Left lung (tissue), 10 donors: ENCODE measurements around the gene SLC35F3. TPM values are rescaled to one million over a fixed set of nuclear protein-coding genes. Genes with fewer than 3 reads are reported as not detected.

Experiments
- ATAC-seq: fragments of 200-7000 bp; cut with Tn5 transposase; one replicate; pipeline ENCODE4 v1.9.1; 2020; ENCODE audit warnings: moderate library complexity
- DNase-seq, 4 donors: peaks; one replicate each; pipeline ENCODE4 v3.0.0-alpha.2; 2013 to 2020
- H3K27ac ChIP-seq, 2 donors: fragments of 200-600 bp; sonication (generic) in 1 of 2; one replicate each; pipeline versions ENCODE4 v1.5.0 to v1.8.0; 2020 to 2021
- H3K27me3 ChIP-seq, 2 donors: fragments of 200-600 bp; sonication (generic) in 1 of 2; one replicate each; pipeline versions ENCODE4 v1.5.0 to v1.8.0; 2020 to 2021
- H3K36me3 ChIP-seq, 2 donors: fragments of 200-600 bp; sonication (generic) in 1 of 2; one replicate each; pipeline versions ENCODE4 v1.5.0 to v1.8.0; 2020 to 2021
- H3K4me1 ChIP-seq, 2 donors: fragments of 200-600 bp; one replicate each; pipeline ENCODE4 v1.8.0; 2021
- H3K4me3 ChIP-seq, 2 donors: fragments of 200-600 bp; sonication (generic) in 1 of 2; one replicate each; pipeline versions ENCODE4 v1.5.0 to v1.8.0; 2020 to 2021; ENCODE audit warnings: mild to moderate bottlenecking in 1 of 2
- H3K9me3 ChIP-seq, 2 donors: fragments of 200-600 bp; sonication (generic) in 1 of 2; one replicate each; pipeline versions ENCODE4 v1.5.0 to v1.8.0; 2020 to 2021
- intact Hi-C, 2 donors: fragments of 100-400 bp; cut with DNase I; formaldehyde crosslinking; loops; one replicate each; pipeline versions ENCODE4 v1.11.2 to v1.14.2; 2022
- polyA plus RNA-seq, 6 donors: library from polyadenylated mRNA; unstranded; fragments of 120-200 nt; gene quantifications; one replicate each; pipeline ENCODE4 v1.2.1, GENCODE V29; 2013; ENCODE audit not compliant: insufficient read length in 6 of 6
- total RNA-seq, 2 donors: library from RNA; stranded (reverse); fragmentation: NEBNext Ultra II Directional; extraction: Animal tissue kit (Norgen Biotek cat#: 25700); gene quantifications; one replicate each; pipeline ENCODE4 v1.2.1, GENCODE V29; 2021
- TF ChIP-seq, protein P1 (sequence below), 2 donors: fragments of 200-600 bp; sonication (generic) in 1 of 2; IDR thresholded peaks; one replicate each; pipeline versions ENCODE4 v1.5.0 to v1.8.0; 2021; ENCODE audit warnings: antibody characterized with exemption in 2 of 2
- donor health status: DM: no; HTN: yes; CAD: no.
- donor health status: DM: no; HTN: no; CAD: no.

SLC35F3 gene
- total and polyA plus RNA-seq, 8 donors, result 0.58 to 1.9 (median 1.5) TPM

DNA sequence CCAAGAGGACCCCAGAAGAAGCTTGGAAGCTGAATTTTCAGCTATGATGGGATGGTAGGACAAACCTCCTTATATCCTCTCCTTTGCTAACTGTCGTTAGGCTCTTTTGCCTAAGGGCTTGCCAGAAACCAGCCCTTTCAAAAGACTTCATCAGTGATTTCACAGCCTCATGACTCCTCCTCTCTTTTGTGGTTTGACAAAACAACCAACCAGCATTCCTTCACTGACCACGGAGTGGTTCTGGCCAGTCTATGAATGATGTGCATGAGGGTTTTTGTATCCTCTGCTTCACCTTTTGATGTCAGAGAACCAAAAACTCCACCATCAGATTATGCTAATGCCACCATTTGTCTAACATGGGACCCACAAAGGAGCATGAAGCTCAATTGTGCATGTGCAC is 351.9 kb downstream of the SLC35F3 start:
- Histone ChIP-seq H3K4me1 (no peaks in the 10 kb centered on the region), H3K27me3 (no peaks in the 10 kb centered on the region), H3K27ac (no peak overlapping the region), H3K36me3 (no peaks in the 10 kb centered on the region), H3K4me3 (no peak overlapping the region), H3K9me3 (peaks cover 0 to 10% of the 10 kb centered on the region in 2 donors)
- intact Hi-C loops, result no loop called here
- TF ChIP-seq, protein P1, sequence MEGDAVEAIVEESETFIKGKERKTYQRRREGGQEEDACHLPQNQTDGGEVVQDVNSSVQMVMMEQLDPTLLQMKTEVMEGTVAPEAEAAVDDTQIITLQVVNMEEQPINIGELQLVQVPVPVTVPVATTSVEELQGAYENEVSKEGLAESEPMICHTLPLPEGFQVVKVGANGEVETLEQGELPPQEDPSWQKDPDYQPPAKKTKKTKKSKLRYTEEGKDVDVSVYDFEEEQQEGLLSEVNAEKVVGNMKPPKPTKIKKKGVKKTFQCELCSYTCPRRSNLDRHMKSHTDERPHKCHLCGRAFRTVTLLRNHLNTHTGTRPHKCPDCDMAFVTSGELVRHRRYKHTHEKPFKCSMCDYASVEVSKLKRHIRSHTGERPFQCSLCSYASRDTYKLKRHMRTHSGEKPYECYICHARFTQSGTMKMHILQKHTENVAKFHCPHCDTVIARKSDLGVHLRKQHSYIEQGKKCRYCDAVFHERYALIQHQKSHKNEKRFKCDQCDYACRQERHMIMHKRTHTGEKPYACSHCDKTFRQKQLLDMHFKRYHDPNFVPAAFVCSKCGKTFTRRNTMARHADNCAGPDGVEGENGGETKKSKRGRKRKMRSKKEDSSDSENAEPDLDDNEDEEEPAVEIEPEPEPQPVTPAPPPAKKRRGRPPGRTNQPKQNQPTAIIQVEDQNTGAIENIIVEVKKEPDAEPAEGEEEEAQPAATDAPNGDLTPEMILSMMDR (IDR thresholded peaks at IDR 0.05), result no peak
- no peak for DNase-seq
- no peak for ATAC-seq

DNA sequence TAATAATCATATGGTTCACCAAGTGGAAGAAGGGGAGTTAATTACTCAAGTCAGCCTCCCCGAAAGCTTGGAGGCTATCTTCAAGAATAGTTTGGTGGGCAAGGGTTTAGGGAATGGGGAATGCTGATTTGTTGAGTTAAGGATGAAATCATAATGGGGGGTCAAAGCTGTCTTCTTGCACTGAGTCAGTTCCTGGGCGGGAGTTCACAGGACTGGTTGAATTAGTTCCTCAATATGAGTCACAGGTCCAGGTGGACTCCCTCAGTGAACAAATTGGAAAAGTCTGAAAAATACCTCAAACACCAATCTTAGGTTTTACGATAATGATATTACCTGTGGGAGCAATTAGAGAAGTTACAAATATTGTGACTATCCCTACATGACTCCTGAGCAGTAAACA is 353.6 kb downstream of the SLC35F3 start:
- H3K4me1 ChIP-seq, result no peaks in the 10 kb centered on the region
- TF ChIP-seq, protein P1 (IDR thresholded peaks at IDR 0.05), result no peak
- H3K36me3 ChIP-seq, result no peaks in the 10 kb centered on the region
- no peaks in the 10 kb centered on the region for H3K27me3 ChIP-seq
- ATAC-seq (no peak), DNase-seq (no peak)
- intact Hi-C loops, result no loop called here
- H3K27ac ChIP-seq, result no peak overlapping the region
- H3K4me3 ChIP-seq, result no peak overlapping the region
- peaks cover 0 to 10% of the 10 kb centered on the region in 2 donors for H3K9me3 ChIP-seq

GRCh38 chr1:234260578-234260977 is 356.1 kb downstream of the SLC35F3 start:
- intact Hi-C loops, result no loop called here

DNA sequence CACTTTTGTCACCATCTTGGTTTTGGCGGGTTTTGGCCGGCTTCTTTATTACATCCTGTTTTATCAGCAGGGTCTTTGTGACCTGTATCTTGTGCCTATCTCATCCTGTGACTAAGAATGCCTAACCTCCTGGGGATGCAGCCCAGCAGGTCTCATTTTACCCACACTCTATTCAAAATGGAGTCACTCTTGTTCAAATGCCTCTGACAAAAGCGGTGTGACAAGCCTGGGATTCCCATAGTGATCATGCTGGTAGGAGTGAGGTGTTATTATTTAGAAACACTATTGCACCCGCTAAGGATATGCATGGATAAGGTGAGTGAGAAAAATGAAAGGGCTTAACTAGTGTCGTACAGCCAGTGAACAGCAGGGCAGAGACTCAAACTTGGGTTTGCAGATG is 357.1 kb downstream of the SLC35F3 start:
- Histone ChIP-seq H3K4me1 (no peaks in the 10 kb centered on the region), H3K36me3 (no peaks in the 10 kb centered on the region), H3K27me3 (no peaks in the 10 kb centered on the region), H3K4me3 (no peak overlapping the region), H3K27ac (no peak overlapping the region), H3K9me3 (peaks cover 0 to 10% of the 10 kb centered on the region in 2 donors)
- intact Hi-C loops, result no loop called here
- TF ChIP-seq, protein P1 (IDR thresholded peaks at IDR 0.05), result no peak
- DNase-seq, result no peak
- no peak for ATAC-seq

More at GRCh38 chr1:234260578-234260977, 356.1 kb downstream of the SLC35F3 start:
- ATAC-seq, result no peak
- H3K4me3 ChIP-seq, result no peak overlapping the region
- no peaks in the 10 kb centered on the region for H3K4me1 ChIP-seq
- H3K9me3 ChIP-seq, result peaks cover 0 to 10% of the 10 kb centered on the region in 2 donors
- H3K36me3 ChIP-seq, result no peaks in the 10 kb centered on the region
- DNase-seq, result no peak
- H3K27ac ChIP-seq, result no peak overlapping the region
- TF ChIP-seq, protein P1 (IDR thresholded peaks at IDR 0.05), result no peak
- no peaks in the 10 kb centered on the region for H3K27me3 ChIP-seq

DNA sequence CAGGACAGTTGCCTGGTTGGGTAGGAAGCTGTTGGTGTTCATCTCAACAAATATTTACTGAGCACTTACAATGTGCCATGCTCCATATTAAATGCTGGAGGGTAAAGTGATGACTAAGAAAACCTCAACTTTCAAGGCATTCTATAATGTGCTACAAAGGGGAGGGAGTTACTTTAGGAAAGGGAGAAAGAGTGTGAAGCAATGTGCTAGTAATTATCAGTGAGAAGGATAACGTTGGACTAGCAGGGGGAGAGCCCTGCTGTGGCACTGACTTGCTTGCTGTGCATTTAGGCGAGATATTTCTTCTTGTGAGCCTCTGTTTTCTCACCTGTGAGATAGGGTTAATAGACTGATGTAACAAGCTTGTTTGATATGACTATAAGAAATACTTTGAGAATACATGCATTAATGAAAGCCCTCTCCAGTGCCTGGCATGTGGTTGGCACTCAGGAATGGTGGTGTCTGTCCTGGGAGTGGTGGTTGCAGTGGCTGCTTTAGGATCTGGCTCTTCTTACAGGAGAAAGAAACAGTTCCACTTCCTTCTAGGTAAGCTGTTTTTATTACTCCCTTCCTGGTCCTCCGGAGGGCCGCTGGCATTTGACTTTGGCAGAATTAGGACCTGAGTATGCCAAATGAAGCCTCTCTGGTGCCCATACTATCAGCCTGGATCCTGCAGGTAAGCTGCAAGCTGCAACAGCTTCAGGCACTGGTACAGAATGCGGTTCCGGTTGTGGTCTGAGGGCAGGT is 357.7 kb downstream of the SLC35F3 start:
- DNase-seq, result no peak
- Histone ChIP-seq H3K4me1 (no peaks in the 10 kb centered on the region), H3K9me3 (peaks cover 0 to 10% of the 10 kb centered on the region in 2 donors), H3K4me3 (no peak overlapping the region), H3K27me3 (no peaks in the 10 kb centered on the region), H3K36me3 (no peaks in the 10 kb centered on the region), H3K27ac (no peak overlapping the region)
- intact Hi-C loops, result no loop called here
- TF ChIP-seq, protein P1 (IDR thresholded peaks at IDR 0.05), result no peak
- no peak for ATAC-seq
